Placental pericyte (primary cell): ENCODE measurements around the gene MFSD6L. TPM values are rescaled to one million over a fixed set of nuclear protein-coding genes. Genes with fewer than 3 reads are reported as not detected.

Experiments used
- total RNA-seq: library from RNA; depleted of rRNA; stranded (reverse); fragments of >200 nt; gene quantifications from 2 replicates; pipeline ENCODE4 v1.2.3, GENCODE V29; 2012

Gene MFSD6L, protein sequence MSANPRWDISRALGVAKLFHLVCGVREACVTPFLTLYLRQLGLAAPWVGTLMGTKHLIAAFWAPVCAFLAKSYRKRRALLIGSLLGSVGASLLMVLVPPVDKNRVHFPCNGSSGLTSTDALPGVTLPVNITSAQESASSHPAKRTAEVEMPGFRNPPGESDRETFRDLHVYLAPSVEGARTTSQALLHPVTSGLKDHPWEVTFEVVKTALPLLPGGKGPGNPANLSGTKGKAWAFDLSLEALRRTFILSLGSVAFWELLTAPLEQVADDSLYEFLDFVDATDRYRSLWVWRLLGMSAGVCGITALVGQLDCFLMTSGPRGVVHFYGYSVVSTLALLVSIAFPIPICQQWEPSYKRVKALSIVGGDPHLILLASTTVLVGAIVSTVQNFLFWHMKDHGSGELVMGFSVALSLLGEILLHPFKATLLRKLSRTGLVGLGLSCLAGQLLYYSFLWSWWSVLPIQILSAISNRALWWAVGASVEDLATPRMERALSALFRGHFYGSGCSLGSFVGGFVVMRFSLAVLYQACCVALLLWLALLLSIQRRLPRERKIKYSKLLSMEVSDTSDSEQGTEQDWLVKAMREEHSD
- total RNA-seq, result not detected in 2 replicates

DNA sequence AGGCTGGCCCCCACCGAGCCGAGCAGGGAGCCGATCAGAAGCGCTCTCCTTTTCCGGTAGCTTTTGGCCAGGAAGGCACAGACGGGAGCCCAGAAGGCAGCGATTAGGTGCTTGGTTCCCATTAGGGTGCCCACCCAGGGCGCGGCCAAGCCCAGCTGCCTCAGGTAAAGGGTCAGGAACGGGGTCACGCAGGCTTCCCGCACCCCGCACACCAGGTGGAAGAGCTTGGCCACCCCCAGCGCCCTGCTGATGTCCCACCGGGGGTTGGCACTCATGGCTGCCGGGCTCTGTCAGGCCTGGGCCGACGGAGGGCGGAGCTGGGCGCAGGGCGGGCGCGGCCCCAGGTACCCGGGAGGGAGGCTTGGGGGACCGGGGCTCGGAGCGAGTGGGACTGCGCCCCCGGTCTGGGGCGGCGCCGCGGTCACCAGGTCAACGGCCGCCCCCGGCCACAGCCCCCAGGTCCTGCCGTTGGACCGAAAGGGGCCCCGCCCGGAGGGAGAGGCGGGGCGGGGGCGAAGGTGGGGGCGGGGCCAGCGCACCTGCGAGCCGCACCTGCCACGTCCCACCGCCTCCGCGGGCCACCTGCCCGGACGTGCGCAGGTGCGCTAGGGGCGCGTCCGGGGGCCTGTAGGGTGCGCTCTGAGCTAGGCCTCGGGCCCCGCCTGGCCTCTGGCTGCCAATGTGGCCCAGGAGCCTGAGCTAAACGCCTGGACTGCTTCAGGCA lies at the start of gene MFSD6L:
MFSD6L (minus strand) TSS at position 520 of the 724 bp plus-strand sequence; CDS start at position 275, 245 bp downstream.

DNA sequence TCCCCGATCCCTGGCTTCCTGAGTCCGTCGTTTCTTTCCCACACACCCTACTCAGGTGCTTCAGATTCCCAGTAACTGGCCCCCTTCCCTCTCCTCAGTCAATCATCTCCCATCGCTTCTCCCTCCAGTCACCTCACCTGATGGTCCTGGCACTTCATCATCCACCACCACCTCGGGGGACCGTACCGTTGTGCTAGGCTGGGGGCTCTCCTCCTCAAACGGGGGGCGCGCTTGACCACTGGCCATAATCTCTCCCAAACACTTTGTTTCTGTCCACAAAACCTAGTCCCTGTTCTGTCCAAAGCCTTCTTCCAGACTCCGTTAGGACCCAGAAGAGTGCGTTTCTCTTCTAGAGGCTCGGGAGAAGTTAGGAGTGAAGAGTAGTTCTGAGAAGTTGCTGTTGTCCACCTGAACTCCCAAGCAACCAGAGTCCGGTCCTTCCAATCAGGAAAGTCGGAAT lies 41.0 kb downstream of the MFSD6L start, which contains the start of gene SPDYE4:
SPDYE4 (minus strand) TSS at position 410 of the 460 bp plus-strand sequence; CDS start at position 246, 164 bp downstream.

Other genes starting within 250 kb of the MFSD6L start
- gene MYH10, start 168.6 kb downstream of the MFSD6L start, total RNA-seq, result 49.8 and 120 TPM in 2 replicates
- gene CCDC42, start 54.5 kb downstream of the MFSD6L start, total RNA-seq, result not detected in 2 replicates
- gene SPDYE4, start 40.8 kb downstream of the MFSD6L start, total RNA-seq, result not detected in 2 replicates
- gene PIK3R6, start 68.3 kb upstream of the MFSD6L start, total RNA-seq, result not detected in 2 replicates
- gene PIK3R5, start 166.3 kb upstream of the MFSD6L start, total RNA-seq, result under 0.01 TPM in 1 of 2 replicates, not detected in the other
- 0.29 and 0.44 TPM in 2 replicates for gene NTN1, start 222.1 kb upstream of the MFSD6L start, total RNA-seq